CD4-positive, alpha-beta T cell treated with Interferon alpha-2 for 1 hour (primary cell): Measurements from ENCODE around the gene ARRDC2.

Experiments
- DNase-seq, 2 donors: peaks; one replicate each; pipeline ENCODE4 v3.0.0-alpha.2; 2020 to 2022

ARRDC2 gene

GRCh38 chr19:18059297-18059696 is 51.3 kb downstream of the ARRDC2 start:
- no peak for DNase-seq

- no peak for DNase-seq
Observed at GRCh38 chr19:18059902-18060301, 51.9 kb downstream of the ARRDC2 start.

DNA sequence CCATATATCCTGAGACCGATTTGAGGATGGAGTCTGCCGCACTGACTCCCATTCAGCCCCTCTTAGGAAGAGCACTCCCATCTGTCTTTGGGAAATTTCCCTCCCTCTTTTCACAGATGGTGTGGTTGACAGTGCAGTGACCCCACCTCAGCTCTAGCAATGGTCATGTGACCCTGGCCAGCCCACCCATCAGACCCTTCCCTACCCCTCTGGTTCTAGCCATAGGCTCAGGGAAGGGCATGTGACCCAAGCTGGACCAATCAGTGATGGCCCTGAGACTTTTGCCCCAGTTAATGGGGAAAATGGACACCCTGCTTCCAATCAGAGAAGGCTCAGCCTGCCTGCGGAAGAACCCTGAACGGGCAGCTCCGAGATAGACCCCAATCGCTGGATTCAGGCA is 52.5 kb downstream of the ARRDC2 start:
- DNase-seq = no peak

GRCh38 chr19:18062028-18062427 is 54.1 kb downstream of the ARRDC2 start:
- DNase-seq = no peak

DNA sequence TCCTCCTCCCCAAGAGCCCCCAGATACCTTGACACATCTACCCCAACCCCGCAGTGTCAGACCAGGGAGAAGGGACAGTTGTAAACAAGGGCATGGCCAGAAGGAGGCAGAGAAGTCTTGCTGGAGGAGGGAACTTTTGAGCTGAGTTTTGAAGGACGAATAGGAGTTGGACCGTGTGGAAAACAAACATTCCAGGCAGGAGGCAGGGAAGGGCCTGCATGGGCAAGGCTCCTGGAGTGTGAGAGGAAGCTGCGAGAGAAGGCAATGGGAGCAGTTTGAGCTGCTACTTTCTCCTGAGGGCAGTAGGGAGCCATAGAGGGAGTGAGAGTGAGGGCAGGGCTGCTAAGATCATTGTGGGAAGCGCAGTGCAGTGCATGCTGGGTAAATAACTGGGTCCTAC is 55.5 kb downstream of the ARRDC2 start:
- no peak for DNase-seq
